ENCODE data around the gene NPAT.
"Not testable (repeated sequence)": the region's sequence is repeated elsewhere in the genome, so short reads cannot be mapped to it uniquely, and the experiment has no call there.

The NPAT gene

GRCh38 chr11:108147150-108147549, 75.3 kb downstream of the NPAT start:
- no peak for TF ChIP-seq CTCF (IDR thresholded peaks at IDR 0.05; ENCODE audit: extremely low read depth, insufficient read depth, missing control alignments)
- in situ Hi-C loops (cut with MboI; ENCODE audit: low pct_unique_long_range_greater_than_20kb, low sequenced_read_pairs, unreplicated experiment): no loop called here
- DNase-seq (ENCODE audit: low spot score): no peak

GRCh38 chr11:108144615-108145014, 77.8 kb downstream of the NPAT start:
- DNase-seq (ENCODE audit: low spot score): no peak
- TF ChIP-seq CTCF (IDR thresholded peaks at IDR 0.05; ENCODE audit: extremely low read depth, insufficient read depth, missing control alignments): no peak
- in situ Hi-C loops (cut with MboI; ENCODE audit: low pct_unique_long_range_greater_than_20kb, low sequenced_read_pairs, unreplicated experiment): no loop called here

- TF ChIP-seq CTCF (IDR thresholded peaks at IDR 0.05; ENCODE audit: extremely low read depth, insufficient read depth, missing control alignments): no peak
- in situ Hi-C loops (cut with MboI; ENCODE audit: low pct_unique_long_range_greater_than_20kb, low sequenced_read_pairs, unreplicated experiment): no loop called here
- no peak for DNase-seq (ENCODE audit: low spot score)
Observed at GRCh38 chr11:108142304-108142703, 80.1 kb downstream of the NPAT start.

- no peak for TF ChIP-seq CTCF (IDR thresholded peaks at IDR 0.05; ENCODE audit: extremely low read depth, insufficient read depth, missing control alignments)
- in situ Hi-C loops (cut with MboI; ENCODE audit: low pct_unique_long_range_greater_than_20kb, low sequenced_read_pairs, unreplicated experiment): no loop called here
- DNase-seq (ENCODE audit: low spot score): no peak
Observed at GRCh38 chr11:108137212-108137611, 85.2 kb downstream of the NPAT start.

- peak; percentile 44 for DNase-seq (ENCODE audit: low spot score)
- peak; percentile 42 for TF ChIP-seq CTCF (IDR thresholded peaks at IDR 0.05; ENCODE audit: extremely low read depth, insufficient read depth, missing control alignments)
- in situ Hi-C loops (cut with MboI; ENCODE audit: low pct_unique_long_range_greater_than_20kb, low sequenced_read_pairs, unreplicated experiment): no loop called here
Observed at GRCh38 chr11:108135845-108136544, 86.4 kb downstream of the NPAT start.

GRCh38 chr11:108132993-108133538, 89.4 kb downstream of the NPAT start:
- DNase-seq (ENCODE audit: low spot score); in situ Hi-C loops (cut with MboI; ENCODE audit: low pct_unique_long_range_greater_than_20kb, low sequenced_read_pairs, unreplicated experiment): not testable (repeated sequence)

GRCh38 chr11:108131993-108132392, 90.4 kb downstream of the NPAT start:
- no peak for TF ChIP-seq CTCF (IDR thresholded peaks at IDR 0.05; ENCODE audit: extremely low read depth, insufficient read depth, missing control alignments)
- no peak for DNase-seq (ENCODE audit: low spot score)
- in situ Hi-C loops (cut with MboI; ENCODE audit: low pct_unique_long_range_greater_than_20kb, low sequenced_read_pairs, unreplicated experiment): no loop called here
